Esophagus squamous epithelium (tissue), 5 donors: ENCODE results near the gene AUTS2. TPM values are rescaled to one million over a fixed set of nuclear protein-coding genes. Genes with fewer than 3 reads are reported as not detected.

Experiments used
- DNase-seq: peaks from one replicate; lab custom pipeline; 2025; lab: John Stamatoyannopoulos, UW
- H3K27ac ChIP-seq, 4 donors: fragments of 200-600 bp; sonication (generic); one replicate each; pipeline ENCODE4 v1.5.1; 2016 to 2019; ENCODE audit warnings: mild to moderate bottlenecking in 1 of 4
- H3K27me3 ChIP-seq, 4 donors: fragments of 200-600 bp; sonication (generic); 1 replicate in 3 of 4; 2 replicates in 1 of 4; pipeline versions ENCODE4 v1.5.1 to v1.6.0; 2017 to 2021; ENCODE audit warnings: antibody characterized with exemption in 1 of 4
- H3K36me3 ChIP-seq, 3 donors: fragments of 200-600 bp; sonication (generic); one replicate each; pipeline ENCODE4 v1.5.1; 2016 to 2019
- H3K4me1 ChIP-seq, 3 donors: fragments of 200-600 bp; sonication (generic); one replicate each; pipeline ENCODE4 v1.5.1; 2017 to 2019
- H3K4me3 ChIP-seq, 4 donors: fragments of 200-600 bp; sonication (generic); 1 replicate in 3 of 4; 2 replicates in 1 of 4; pipeline ENCODE4 v1.5.1; 2016 to 2019; ENCODE audit warnings: mild to moderate bottlenecking in 2 of 4, moderate library complexity in 1 of 4
- H3K9me3 ChIP-seq, 3 donors: fragments of 200-600 bp; sonication (generic); one replicate each; pipeline ENCODE4 v1.5.1; 2016 to 2019
- POLR2A ChIP-seq, 4 donors: fragments of 450-650 bp; IDR thresholded peaks; one replicate each; pipeline ENCODE4 v1.6.1; 2017; ENCODE audit warnings: antibody characterized with exemption in 4 of 4, mild to moderate bottlenecking in 4 of 4, moderate library complexity in 3 of 4
- WGBS, 2 donors: methylation state at CpG; one replicate each; pipeline ENCODE4 v1.1.5; 2018; 5-methylcytosine and 5-hydroxymethylcytosine counted together
- intact Hi-C: fragments of 100-400 bp; cut with DNase I; formaldehyde crosslinking; loops from one replicate; pipeline ENCODE4 v1.15.0; 2022
- total RNA-seq, 4 donors: library from RNA; depleted of rRNA; stranded (reverse); fragments of >200 nt; gene quantifications; one replicate each; pipeline ENCODE4 v1.1.0, GENCODE V29; 2016
- TF ChIP-seq, protein P1 (sequence below), 6 experiments: fragments of 450-650 bp in 4 of 6; fragments of 200-600 bp in 2 of 6; sonication (generic) in 2 of 6; IDR thresholded peaks; one replicate each; pipeline ENCODE4 v1.5.1; 2016 to 2019; ENCODE audit warnings: antibody characterized with exemption in 6 of 6, mild to moderate bottlenecking in 4 of 6, moderate library complexity in 4 of 6
- donor health status: DM: yes; HTN: yes; CAD: no.

Gene AUTS2
- total RNA-seq, 4 donors from 2014 or later: 9.5 to 36.2 (median 23.0) TPM

DNA sequence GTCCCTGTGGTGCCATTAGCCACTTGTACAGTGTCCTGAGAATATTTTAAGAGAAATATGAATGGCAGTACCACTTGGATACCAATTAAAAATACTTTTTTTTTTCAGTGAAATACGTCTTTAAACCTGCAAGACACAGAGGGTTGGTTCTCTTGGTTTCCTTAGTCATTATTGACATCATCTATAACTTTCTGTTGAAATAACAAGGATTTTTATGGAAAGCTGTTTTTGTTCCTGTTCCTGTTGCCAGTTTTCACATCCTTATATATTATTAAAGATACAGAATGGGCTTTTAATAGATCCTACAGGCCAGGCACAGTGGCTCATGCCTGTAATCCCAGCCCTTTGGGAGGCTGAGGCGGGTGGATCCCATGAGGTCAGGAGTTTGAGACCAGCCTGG is 579.9 kb downstream of the AUTS2 start:
- H3K4me3 ChIP-seq: no peak overlapping the region
- no peaks in the 10 kb centered on the region for H3K9me3 ChIP-seq
- no peak overlapping the region for H3K27ac ChIP-seq
- DNase-seq: no peak
- no peaks in the 10 kb centered on the region for H3K36me3 ChIP-seq
- no peaks in the 10 kb centered on the region for H3K27me3 ChIP-seq
- intact Hi-C loops: no loop called here
- no peak for TF ChIP-seq POLR2A (IDR thresholded peaks at IDR 0.05)
- TF ChIP-seq, protein P1, sequence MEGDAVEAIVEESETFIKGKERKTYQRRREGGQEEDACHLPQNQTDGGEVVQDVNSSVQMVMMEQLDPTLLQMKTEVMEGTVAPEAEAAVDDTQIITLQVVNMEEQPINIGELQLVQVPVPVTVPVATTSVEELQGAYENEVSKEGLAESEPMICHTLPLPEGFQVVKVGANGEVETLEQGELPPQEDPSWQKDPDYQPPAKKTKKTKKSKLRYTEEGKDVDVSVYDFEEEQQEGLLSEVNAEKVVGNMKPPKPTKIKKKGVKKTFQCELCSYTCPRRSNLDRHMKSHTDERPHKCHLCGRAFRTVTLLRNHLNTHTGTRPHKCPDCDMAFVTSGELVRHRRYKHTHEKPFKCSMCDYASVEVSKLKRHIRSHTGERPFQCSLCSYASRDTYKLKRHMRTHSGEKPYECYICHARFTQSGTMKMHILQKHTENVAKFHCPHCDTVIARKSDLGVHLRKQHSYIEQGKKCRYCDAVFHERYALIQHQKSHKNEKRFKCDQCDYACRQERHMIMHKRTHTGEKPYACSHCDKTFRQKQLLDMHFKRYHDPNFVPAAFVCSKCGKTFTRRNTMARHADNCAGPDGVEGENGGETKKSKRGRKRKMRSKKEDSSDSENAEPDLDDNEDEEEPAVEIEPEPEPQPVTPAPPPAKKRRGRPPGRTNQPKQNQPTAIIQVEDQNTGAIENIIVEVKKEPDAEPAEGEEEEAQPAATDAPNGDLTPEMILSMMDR (IDR thresholded peaks at IDR 0.05): no peak
- 73 to 80% methylated on average over 2 of the region's 2 CpGs for WGBS, 2 donors
- H3K4me1 ChIP-seq: peaks cover 0 to 15% (median 3%) of the 10 kb centered on the region in 3 donors

- intact Hi-C loops: no loop called here
- no peak for TF ChIP-seq POLR2A (IDR thresholded peaks at IDR 0.05)
- TF ChIP-seq, protein P1 (IDR thresholded peaks at IDR 0.05): no peak
- Histone ChIP-seq H3K4me1 (peaks cover 0 to 15% (median 3%) of the 10 kb centered on the region in 3 donors), H3K9me3 (no peaks in the 10 kb centered on the region), H3K36me3 (no peaks in the 10 kb centered on the region), H3K4me3 (no peak overlapping the region), H3K27ac (no peak overlapping the region), H3K27me3 (no peaks in the 10 kb centered on the region)
- no peak for DNase-seq
- WGBS, 2 donors: 27 to 31% methylated on average over 2 of the region's 2 CpGs
These were observed 580.5 kb downstream of the AUTS2 start for GRCh38 chr7:70178787-70179186.

DNA sequence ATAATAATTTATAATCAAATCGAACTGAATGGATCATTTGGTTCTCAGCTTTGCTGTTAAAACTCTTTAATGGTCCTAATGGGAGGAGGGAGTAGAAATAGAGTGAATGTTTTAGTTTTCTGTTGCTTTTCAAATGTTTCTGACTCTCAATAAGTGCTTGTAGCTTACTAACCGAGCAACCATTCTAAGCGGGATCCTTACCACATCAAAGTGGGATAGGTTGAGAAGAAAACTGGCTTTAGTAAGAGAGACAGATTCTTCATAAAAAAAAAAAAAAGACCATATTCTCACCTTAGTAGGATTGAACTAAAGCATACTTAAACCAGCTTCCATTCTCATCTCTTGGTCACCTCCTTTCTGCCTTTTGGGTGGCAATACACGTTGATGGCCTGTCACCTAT is 584.2 kb downstream of the AUTS2 start:
- intact Hi-C loops: loop anchor here (10.0 kb wide), 1 partner anchor 512 kb away; no protein-coding TSS in a partner anchor
- no peak for DNase-seq
- H3K27ac ChIP-seq: no peak overlapping the region
- peaks cover 0 to 15% (median 3%) of the 10 kb centered on the region in 3 donors for H3K4me1 ChIP-seq
- H3K27me3 ChIP-seq: no peaks in the 10 kb centered on the region
- TF ChIP-seq, protein P1 (IDR thresholded peaks at IDR 0.05): no peak
- no peaks in the 10 kb centered on the region for H3K36me3 ChIP-seq
- no peaks in the 10 kb centered on the region for H3K9me3 ChIP-seq
- H3K4me3 ChIP-seq: no peak overlapping the region
- WGBS, 2 donors: 72 to 75% methylated on average over 4 of the region's 4 CpGs

DNA sequence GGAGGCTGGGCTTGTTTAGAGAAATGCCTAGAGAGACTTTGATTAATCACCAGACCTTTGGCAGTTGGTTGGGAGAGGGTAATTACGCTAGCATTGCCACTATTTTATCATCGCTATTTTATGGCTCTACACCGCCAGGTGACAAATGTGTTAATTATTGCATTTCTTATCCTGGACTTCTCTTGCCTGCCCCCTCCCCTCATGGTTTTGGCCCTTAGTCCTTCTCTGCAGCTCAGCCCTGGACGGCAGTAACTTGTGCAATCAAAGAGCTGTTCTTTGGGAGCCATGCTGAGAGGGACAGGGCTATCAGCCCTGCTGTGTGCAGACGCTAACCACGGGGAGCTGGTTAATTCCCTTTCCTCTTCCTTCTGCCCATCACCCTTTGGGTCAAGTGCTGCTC is 585.0 kb downstream of the AUTS2 start:
- intact Hi-C loops: loop anchor here (10.0 kb wide), 1 partner anchor 512 kb away; no protein-coding TSS in a partner anchor

GRCh38 chr7:70188901-70189650 is 590.8 kb downstream of the AUTS2 start:
- intact Hi-C loops: loop anchor here (10.0 kb wide), 1 partner anchor 506 kb away; no protein-coding TSS in a partner anchor
- peaks cover 0 to 3% (median 0%) of the 10 kb centered on the region in 3 donors for H3K9me3 ChIP-seq
- H3K27ac ChIP-seq: no peak overlapping the region
- TF ChIP-seq, protein P1 (IDR thresholded peaks at IDR 0.05): no peak
- TF ChIP-seq POLR2A (IDR thresholded peaks at IDR 0.05): no peak
- H3K4me3 ChIP-seq: no peak overlapping the region
- H3K27me3 ChIP-seq: no peaks in the 10 kb centered on the region
- 79 to 87% methylated on average over 4 of the region's 4 CpGs for WGBS, 2 donors
- H3K36me3 ChIP-seq: no peaks in the 10 kb centered on the region
- no peak for DNase-seq
- no peaks in the 10 kb centered on the region for H3K4me1 ChIP-seq

More for the DNA sequence above, 585.0 kb downstream of the AUTS2 start:
- no peaks in the 10 kb centered on the region for H3K36me3 ChIP-seq
- H3K4me3 ChIP-seq: no peak overlapping the region
- no peaks in the 10 kb centered on the region for H3K9me3 ChIP-seq
- no peak overlapping the region for H3K27ac ChIP-seq
- TF ChIP-seq, protein P1 (IDR thresholded peaks at IDR 0.05): no peak
- no peak for TF ChIP-seq POLR2A (IDR thresholded peaks at IDR 0.05)
- peaks cover 0 to 12% (median 3%) of the 10 kb centered on the region in 3 donors for H3K4me1 ChIP-seq
- 78 to 83% methylated on average over 4 to 5 of the region's 6 CpGs for WGBS, 2 donors
- no peaks in the 10 kb centered on the region for H3K27me3 ChIP-seq
- DNase-seq: no peak
